K562 (cell line): Measurements from ENCODE around the gene EMP2.

ENCODE experiments used
- CBFB ChIP-seq: sonication (generic); formaldehyde crosslinking; IDR thresholded peaks from 2 replicates; pipeline ENCODE4 v1.4.0; 2020; ENCODE audit warnings: mild to moderate bottlenecking, missing genetic modification reagents
- CEBPB ChIP-seq: fragments of 450-650 bp; IDR thresholded peaks from 2 replicates; pipeline ENCODE4 v1.6.1; 2016; ENCODE audit warnings: missing genetic modification characterization, missing compliant biosample characterization
- FOXK1 ChIP-seq: sonication (generic); formaldehyde crosslinking; IDR thresholded peaks from 2 replicates; pipeline ENCODE4 v1.8.0; 2022; ENCODE audit warnings: missing genetic modification reagents, mild to moderate bottlenecking, borderline replicate concordance
- HNRNPL ChIP-seq: fragments of 200-400 bp; formaldehyde crosslinking; IDR thresholded peaks from 2 replicates; pipeline ENCODE4 v1.6.1; 2017; ENCODE audit warnings: low read depth, mild to moderate bottlenecking, low read length
- NFATC3 ChIP-seq: fragments of 450-650 bp; IDR thresholded peaks from 2 replicates; pipeline ENCODE4 v1.6.1; 2017; ENCODE audit warnings: mild to moderate bottlenecking
- NRF1 ChIP-seq, 2 experiments: fragments of 450-650 bp; IDR thresholded peaks in 1 of 2; conservative IDR thresholded peaks in 1 of 2; 2 replicates each; pipeline ENCODE4 v1.6.1; 2014; ENCODE audit warnings: mild to moderate bottlenecking in 2 of 2
- POLR2A ChIP-seq: fragments of 450-650 bp; conservative IDR thresholded peaks from 2 replicates; pipeline ENCODE4 v1.6.1; 2016
- POLR2G ChIP-seq: fragments of 200-400 bp; formaldehyde crosslinking; IDR thresholded peaks from 2 replicates; pipeline ENCODE4 v1.6.1; 2017; ENCODE audit warnings: low read depth, mild to moderate bottlenecking, antibody characterized with exemption, low read length, moderate library complexity
- SP2 ChIP-seq: IDR thresholded peaks from 2 replicates; pipeline ENCODE4 v1.6.1; 2011; ENCODE audit warnings: mild to moderate bottlenecking, low read depth, low read length, moderate library complexity; ENCODE audit not compliant: poor library complexity, severe bottlenecking; ENCODE audit errors: extremely low read depth
- TFAM ChIP-seq: fragments of 250-450 bp; sonication (Bioruptor Pico); conservative IDR thresholded peaks from 2 replicates; pipeline ENCODE4 v1.5.0; 2021; ENCODE audit warnings: mild to moderate bottlenecking, moderate library complexity
- ZBTB7A ChIP-seq: IDR thresholded peaks from 2 replicates; pipeline ENCODE4 v1.6.1; 2011; ENCODE audit warnings: low read depth, mild to moderate bottlenecking, low read length, moderate library complexity, borderline replicate concordance; ENCODE audit not compliant: control insufficient read depth
- ZFPM2 ChIP-seq: fragments of 250-450 bp; sonication (Bioruptor Pico); IDR thresholded peaks from 2 replicates; pipeline ENCODE4 v1.5.1; 2022; ENCODE audit warnings: mild to moderate bottlenecking
- TF ChIP-seq, protein P1 (sequence below): IDR thresholded peaks from 3 replicates; pipeline ENCODE4 v1.6.1; 2011; ENCODE audit warnings: borderline replicate concordance, mild to moderate bottlenecking, moderate library complexity; ENCODE audit not compliant: insufficient read length; ENCODE audit errors: extremely low read depth
- TF ChIP-seq, protein P2 (sequence below): sonication (generic); formaldehyde crosslinking; IDR thresholded peaks from 2 replicates; pipeline ENCODE4 v1.8.1; 2023; ENCODE audit warnings: mild to moderate bottlenecking, missing genetic modification reagents

GRCh38 chr16:10612649-10613179 is 32.3 kb upstream of the EMP2 start:
- TF ChIP-seq NFATC3 = no peak
- no peak for TF ChIP-seq SP2
- TF ChIP-seq CEBPB = no peak
- TF ChIP-seq CBFB (CRISPR knock-in tag) = no peak
- TF ChIP-seq HNRNPL = no peak
- TF ChIP-seq, protein P1, sequence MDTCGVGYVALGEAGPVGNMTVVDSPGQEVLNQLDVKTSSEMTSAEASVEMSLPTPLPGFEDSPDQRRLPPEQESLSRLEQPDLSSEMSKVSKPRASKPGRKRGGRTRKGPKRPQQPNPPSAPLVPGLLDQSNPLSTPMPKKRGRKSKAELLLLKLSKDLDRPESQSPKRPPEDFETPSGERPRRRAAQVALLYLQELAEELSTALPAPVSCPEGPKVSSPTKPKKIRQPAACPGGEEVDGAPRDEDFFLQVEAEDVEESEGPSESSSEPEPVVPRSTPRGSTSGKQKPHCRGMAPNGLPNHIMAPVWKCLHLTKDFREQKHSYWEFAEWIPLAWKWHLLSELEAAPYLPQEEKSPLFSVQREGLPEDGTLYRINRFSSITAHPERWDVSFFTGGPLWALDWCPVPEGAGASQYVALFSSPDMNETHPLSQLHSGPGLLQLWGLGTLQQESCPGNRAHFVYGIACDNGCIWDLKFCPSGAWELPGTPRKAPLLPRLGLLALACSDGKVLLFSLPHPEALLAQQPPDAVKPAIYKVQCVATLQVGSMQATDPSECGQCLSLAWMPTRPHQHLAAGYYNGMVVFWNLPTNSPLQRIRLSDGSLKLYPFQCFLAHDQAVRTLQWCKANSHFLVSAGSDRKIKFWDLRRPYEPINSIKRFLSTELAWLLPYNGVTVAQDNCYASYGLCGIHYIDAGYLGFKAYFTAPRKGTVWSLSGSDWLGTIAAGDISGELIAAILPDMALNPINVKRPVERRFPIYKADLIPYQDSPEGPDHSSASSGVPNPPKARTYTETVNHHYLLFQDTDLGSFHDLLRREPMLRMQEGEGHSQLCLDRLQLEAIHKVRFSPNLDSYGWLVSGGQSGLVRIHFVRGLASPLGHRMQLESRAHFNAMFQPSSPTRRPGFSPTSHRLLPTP = no peak
- no peak for TF ChIP-seq FOXK1 (CRISPR knock-in tag)
- TF ChIP-seq ZFPM2 (CRISPR knock-in tag) = no peak
- no peak for TF ChIP-seq ZBTB7A
- TF ChIP-seq, protein P2, sequence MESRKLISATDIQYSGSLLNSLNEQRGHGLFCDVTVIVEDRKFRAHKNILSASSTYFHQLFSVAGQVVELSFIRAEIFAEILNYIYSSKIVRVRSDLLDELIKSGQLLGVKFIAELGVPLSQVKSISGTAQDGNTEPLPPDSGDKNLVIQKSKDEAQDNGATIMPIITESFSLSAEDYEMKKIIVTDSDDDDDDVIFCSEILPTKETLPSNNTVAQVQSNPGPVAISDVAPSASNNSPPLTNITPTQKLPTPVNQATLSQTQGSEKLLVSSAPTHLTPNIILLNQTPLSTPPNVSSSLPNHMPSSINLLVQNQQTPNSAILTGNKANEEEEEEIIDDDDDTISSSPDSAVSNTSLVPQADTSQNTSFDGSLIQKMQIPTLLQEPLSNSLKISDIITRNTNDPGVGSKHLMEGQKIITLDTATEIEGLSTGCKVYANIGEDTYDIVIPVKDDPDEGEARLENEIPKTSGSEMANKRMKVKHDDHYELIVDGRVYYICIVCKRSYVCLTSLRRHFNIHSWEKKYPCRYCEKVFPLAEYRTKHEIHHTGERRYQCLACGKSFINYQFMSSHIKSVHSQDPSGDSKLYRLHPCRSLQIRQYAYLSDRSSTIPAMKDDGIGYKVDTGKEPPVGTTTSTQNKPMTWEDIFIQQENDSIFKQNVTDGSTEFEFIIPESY (CRISPR knock-in tag) = no peak
- no peak for TF ChIP-seq TFAM (CRISPR knock-in tag)
- TF ChIP-seq POLR2A = no peak
- no peak for TF ChIP-seq POLR2G
- TF ChIP-seq NRF1 (conservative IDR thresholded peaks at IDR 0.05 in 1 of 2, IDR thresholded peaks at IDR 0.05 in 1 of 2) = no peak
